GM12801 (cell line): ENCODE measurements around the gene PTPN13.

Experiments
- TF ChIP-seq, protein P1 (sequence below): IDR thresholded peaks from one replicate; pipeline ENCODE4 v1.5.1; 2011; ENCODE audit warnings: control low read depth; ENCODE audit not compliant: insufficient read length; ENCODE audit errors: extremely low read depth

Gene PTPN13

DNA sequence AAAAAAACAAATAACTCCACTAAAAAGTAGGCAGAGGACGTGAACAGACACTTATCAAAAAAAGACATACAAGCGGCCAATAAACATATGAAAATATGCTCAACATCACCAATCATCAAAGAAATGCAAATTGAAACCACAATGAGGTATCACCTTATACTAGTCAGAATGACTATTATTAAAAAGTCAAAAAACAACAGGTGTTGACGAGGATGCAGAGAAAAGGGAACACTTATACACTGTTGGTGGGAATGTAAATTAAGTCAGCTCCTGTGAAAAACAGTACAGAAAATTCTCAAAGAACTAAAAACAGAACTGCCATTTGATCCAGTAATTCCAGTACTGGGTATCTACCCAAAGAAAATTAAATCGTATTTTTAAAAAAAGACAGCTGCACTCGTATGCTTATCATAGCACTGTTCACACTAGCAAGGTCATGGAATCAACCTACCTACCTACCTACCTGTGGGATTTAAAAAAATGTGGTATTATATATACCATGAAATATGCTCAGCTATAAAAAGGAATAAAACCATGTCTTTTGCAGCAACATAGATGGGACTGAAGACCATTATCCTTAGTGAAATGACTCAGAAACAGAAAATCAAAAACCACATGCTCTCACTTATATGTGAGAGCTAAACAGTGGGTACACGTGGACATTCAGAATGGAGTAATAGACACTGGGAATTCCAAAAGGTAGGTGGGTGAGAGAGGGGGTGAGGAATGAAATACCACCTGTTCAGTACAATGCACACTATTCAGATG is 24.8 kb upstream of the PTPN13 start:
- TF ChIP-seq, protein P1, sequence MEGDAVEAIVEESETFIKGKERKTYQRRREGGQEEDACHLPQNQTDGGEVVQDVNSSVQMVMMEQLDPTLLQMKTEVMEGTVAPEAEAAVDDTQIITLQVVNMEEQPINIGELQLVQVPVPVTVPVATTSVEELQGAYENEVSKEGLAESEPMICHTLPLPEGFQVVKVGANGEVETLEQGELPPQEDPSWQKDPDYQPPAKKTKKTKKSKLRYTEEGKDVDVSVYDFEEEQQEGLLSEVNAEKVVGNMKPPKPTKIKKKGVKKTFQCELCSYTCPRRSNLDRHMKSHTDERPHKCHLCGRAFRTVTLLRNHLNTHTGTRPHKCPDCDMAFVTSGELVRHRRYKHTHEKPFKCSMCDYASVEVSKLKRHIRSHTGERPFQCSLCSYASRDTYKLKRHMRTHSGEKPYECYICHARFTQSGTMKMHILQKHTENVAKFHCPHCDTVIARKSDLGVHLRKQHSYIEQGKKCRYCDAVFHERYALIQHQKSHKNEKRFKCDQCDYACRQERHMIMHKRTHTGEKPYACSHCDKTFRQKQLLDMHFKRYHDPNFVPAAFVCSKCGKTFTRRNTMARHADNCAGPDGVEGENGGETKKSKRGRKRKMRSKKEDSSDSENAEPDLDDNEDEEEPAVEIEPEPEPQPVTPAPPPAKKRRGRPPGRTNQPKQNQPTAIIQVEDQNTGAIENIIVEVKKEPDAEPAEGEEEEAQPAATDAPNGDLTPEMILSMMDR, result no peak

- TF ChIP-seq, protein P1, result no peak
Measured at GRCh38 chr4:86579941-86580340, 14.2 kb upstream of the PTPN13 start.

DNA sequence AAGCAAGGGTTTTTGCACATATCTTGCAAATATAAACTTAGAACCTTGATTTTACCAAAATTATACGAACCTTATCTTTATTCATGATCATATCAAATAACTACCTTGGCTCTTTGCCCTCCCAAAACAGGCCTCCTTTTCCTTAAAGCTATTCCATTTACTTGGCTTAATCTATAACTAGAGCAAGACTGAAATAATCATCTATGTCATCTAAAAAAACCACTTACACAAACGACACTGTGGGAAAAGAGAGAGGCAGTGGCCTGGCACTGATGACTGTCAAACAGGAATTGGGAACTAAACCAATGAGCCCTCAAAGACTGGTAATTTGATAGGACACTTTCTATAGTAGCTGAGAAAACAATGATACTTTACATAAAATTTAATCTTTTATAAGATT is 11.7 kb upstream of the PTPN13 start:
- TF ChIP-seq, protein P1, result no peak

GRCh38 chr4:86586160-86586572 is 7.9 kb upstream of the PTPN13 start:
- TF ChIP-seq, protein P1, result no peak

- TF ChIP-seq, protein P1, result no peak
Measured at GRCh38 chr4:86586626-86587380, 7.3 kb upstream of the PTPN13 start.

- TF ChIP-seq, protein P1, result no peak
Measured at GRCh38 chr4:86587381-86588140, 6.6 kb upstream of the PTPN13 start.

DNA sequence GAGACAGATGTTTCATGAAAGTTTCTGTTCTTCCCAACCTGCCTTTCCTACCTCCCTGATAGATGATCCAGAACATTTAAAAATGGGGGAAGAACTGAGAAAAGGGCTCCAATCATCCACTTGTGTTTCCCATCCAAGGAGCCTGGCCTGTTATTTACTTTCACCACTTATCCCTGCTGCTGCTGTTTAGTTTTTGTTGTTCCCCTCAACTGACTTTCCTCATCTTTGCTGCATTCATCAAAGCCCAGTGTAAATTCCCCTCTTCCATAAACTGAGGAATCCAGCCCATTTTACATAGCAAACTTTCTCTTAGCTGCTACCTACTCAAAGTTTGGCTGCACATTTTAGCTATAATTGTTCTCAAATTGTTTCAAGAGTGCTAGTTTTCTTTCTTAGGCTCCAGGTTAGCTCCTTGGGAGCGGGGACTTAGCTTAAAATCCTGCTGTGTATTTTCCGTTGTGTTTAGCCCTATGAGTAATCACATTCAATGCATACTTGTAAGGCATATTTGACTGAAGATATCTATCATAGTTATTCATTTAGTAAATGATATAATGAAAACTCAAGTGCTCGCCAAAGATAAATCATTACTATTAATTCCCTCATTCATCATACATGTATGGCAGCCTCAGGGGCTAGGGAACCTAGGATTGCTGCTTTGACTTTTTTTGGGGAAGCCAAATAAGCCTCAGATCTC is 1.4 kb upstream of the PTPN13 start:
- TF ChIP-seq, protein P1, result no peak
